ENCODE data around the gene MBTPS1. TPM values are rescaled to one million over a fixed set of nuclear protein-coding genes. Genes with fewer than 3 reads are reported as not detected.

Gene MBTPS1
- total RNA-seq, 4 donors from 2014 or later, result 98.4 to 149 (median 121) TPM

GRCh38 chr16:84137769-84138357, 21.1 kb upstream of the MBTPS1 start:
- Histone ChIP-seq H3K36me3 (no peaks in the 10 kb centered on the region), H3K4me1 (peaks cover 0 to 16% (median 0%) of the 10 kb centered on the region in 4 donors), H3K9me3 (no peaks in the 10 kb centered on the region), H3K27me3 (no peaks in the 10 kb centered on the region), H3K27ac (no peak overlapping the region), H3K4me3 (no peak overlapping the region)
- no peak for DNase-seq (ENCODE audit: low spot score in 2 of 2)
- no peak for TF ChIP-seq EP300 (IDR thresholded peaks at IDR 0.05)
- TF ChIP-seq POLR2A (IDR thresholded peaks at IDR 0.05), result no peak
- TF ChIP-seq CTCF (IDR thresholded peaks at IDR 0.05), result no peak
- 88 to 89% methylated on average over 7 of the region's 7 CpGs for WGBS, 2 donors

- no peaks in the 10 kb centered on the region for H3K27me3 ChIP-seq
- no peak overlapping the region for H3K4me3 ChIP-seq
- no peaks in the 10 kb centered on the region for H3K9me3 ChIP-seq
- H3K27ac ChIP-seq, result no peak overlapping the region
- WGBS, 2 donors, result 67 to 83% methylated on average over 8 of the region's 8 CpGs
- no peaks in the 10 kb centered on the region for H3K36me3 ChIP-seq
- DNase-seq (ENCODE audit: low spot score in 2 of 2), result no peak
- H3K4me1 ChIP-seq, result peaks cover 0 to 16% (median 0%) of the 10 kb centered on the region in 4 donors
- no peak for TF ChIP-seq EP300 (IDR thresholded peaks at IDR 0.05)
- no peak for TF ChIP-seq POLR2A (IDR thresholded peaks at IDR 0.05)
- no peak for TF ChIP-seq CTCF (IDR thresholded peaks at IDR 0.05)
Measured at GRCh38 chr16:84137287-84137686, 20.5 kb upstream of the MBTPS1 start.

GRCh38 chr16:84136331-84137125, 19.8 kb upstream of the MBTPS1 start:
- no peak for TF ChIP-seq EP300 (IDR thresholded peaks at IDR 0.05)
- no peak for DNase-seq (ENCODE audit: low spot score in 2 of 2)

DNA sequence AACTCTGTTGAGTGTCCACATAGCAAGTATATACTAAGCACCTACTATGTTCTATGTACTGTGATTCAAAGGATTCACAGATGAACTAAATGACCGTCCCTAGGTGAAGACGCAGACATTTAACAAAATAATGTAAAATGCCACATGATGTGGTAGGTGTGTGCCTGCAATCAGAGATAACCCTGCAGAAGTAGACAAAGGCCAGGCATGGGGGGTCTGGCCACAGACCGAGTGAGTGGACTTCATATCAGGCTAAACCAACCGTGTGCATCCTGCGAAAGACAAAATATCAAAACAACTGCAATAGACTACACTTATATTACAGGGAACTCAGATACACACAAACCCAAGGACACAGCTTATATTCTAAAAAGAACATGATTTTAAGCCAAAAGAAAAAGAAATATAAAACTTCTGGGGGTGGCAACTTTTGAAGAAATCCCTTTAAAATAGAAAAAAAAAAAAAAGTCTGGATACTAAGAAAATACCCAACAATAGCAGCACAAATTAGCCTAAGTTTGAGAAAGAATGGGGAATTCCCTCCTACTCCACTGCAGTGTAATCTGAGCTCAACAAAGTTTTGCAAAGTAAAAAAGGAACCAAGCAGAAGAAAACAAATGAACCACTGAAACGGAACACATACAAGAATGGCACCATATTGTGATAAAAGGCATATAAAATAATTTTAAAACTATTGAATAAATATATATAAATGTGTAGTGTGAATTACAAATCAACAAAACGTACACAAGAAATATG, 16.0 kb upstream of the MBTPS1 start:
- H3K36me3 ChIP-seq, result peaks cover 0 to 34% (median 8%) of the 10 kb centered on the region in 3 donors
- no peaks in the 10 kb centered on the region for H3K9me3 ChIP-seq
- no peak overlapping the region for H3K4me3 ChIP-seq
- peaks cover 0 to 10% (median 0%) of the 10 kb centered on the region in 4 donors for H3K4me1 ChIP-seq
- TF ChIP-seq EP300 (IDR thresholded peaks at IDR 0.05) (no peak), POLR2A (IDR thresholded peaks at IDR 0.05) (no peak), CTCF (IDR thresholded peaks at IDR 0.05) (no peak)
- no peaks in the 10 kb centered on the region for H3K27me3 ChIP-seq
- WGBS, 2 donors, result 72 to 80% methylated on average over 7 of the region's 7 CpGs
- no peak overlapping the region for H3K27ac ChIP-seq
- no peak for DNase-seq (ENCODE audit: low spot score in 2 of 2)

More at GRCh38 chr16:84136331-84137125, 19.8 kb upstream of the MBTPS1 start:
- H3K27ac ChIP-seq, result no peak overlapping the region
- H3K36me3 ChIP-seq, result no peaks in the 10 kb centered on the region
- H3K9me3 ChIP-seq, result no peaks in the 10 kb centered on the region
- H3K4me1 ChIP-seq, result peaks cover 0 to 16% (median 0%) of the 10 kb centered on the region in 4 donors
- H3K27me3 ChIP-seq, result no peaks in the 10 kb centered on the region
- 72 to 82% methylated on average over 11 of the region's 11 CpGs for WGBS, 2 donors
- no peak overlapping the region for H3K4me3 ChIP-seq

DNA sequence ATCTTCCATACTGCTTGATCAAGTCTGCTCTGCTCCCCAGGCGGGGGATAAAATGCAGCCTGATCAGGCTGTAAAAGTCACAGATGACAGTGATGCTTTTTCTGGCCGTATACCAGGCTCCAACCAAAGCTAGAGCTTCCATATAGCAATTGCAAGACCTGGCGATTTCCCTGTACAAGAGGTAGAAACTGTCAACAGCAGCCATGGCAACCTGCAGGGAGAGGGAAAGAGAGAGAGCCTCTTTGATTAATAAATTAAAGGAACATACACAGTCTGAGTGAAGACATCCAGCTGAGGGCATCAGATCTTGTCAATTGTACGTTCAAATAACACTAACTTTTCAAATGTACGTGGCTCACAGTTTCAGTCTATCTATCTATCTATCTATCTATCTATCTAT, 14.4 kb upstream of the MBTPS1 start:
- Histone ChIP-seq H3K27ac (no peak overlapping the region), H3K9me3 (no peaks in the 10 kb centered on the region), H3K36me3 (peaks cover 0 to 38% (median 8%) of the 10 kb centered on the region in 3 donors), H3K27me3 (no peaks in the 10 kb centered on the region), H3K4me1 (peaks cover 0 to 7% (median 0%) of the 10 kb centered on the region in 4 donors), H3K4me3 (no peak overlapping the region)
- WGBS, 2 donors, result 83 to 84% methylated on average over 5 of the region's 5 CpGs
- TF ChIP-seq EP300 (IDR thresholded peaks at IDR 0.05) (no peak), POLR2A (IDR thresholded peaks at IDR 0.05) (no peak), CTCF (IDR thresholded peaks at IDR 0.05) (no peak)
- DNase-seq (ENCODE audit: low spot score in 2 of 2), result no peak
